Lung (tissue), 12 donors: Measurements from ENCODE around the gene SLC38A3. TPM values are rescaled to one million over a fixed set of nuclear protein-coding genes. Genes with fewer than 3 reads are reported as not detected.
A peak's percentile ranks its signal among the peaks of the same experiment; 100 is the strongest.
"Not testable (repeated sequence)": the region's sequence is repeated elsewhere in the genome, so short reads cannot be mapped to it uniquely, and the experiment has no call there.

ENCODE experiments used
- ATAC-seq: fragments of 200-7000 bp; cut with Tn5 transposase; one replicate; pipeline ENCODE4 v1.9.1; 2020; ENCODE audit warnings: moderate number of reproducible peaks; ENCODE audit not compliant: insufficient read depth, low FRiP score
- DNase-seq, 3 donors: peaks; one replicate each; pipeline ENCODE4 v3.0.0-alpha.2; 2013 to 2017
- H3K27ac ChIP-seq, 2 donors: one replicate each; pipeline ENCODE4 v1.5.1; 2013; ENCODE audit warnings: mild to moderate bottlenecking in 2 of 2, moderate library complexity in 2 of 2, control low read depth in 1 of 2, inconsistent platforms in 1 of 2, low read depth in 1 of 2, low read length in 1 of 2
- H3K27me3 ChIP-seq, 3 donors: one replicate each; pipeline ENCODE4 v1.5.1; 2013; ENCODE audit warnings: low read length in 2 of 3; ENCODE audit not compliant: control insufficient read depth in 3 of 3, insufficient read depth in 3 of 3
- H3K36me3 ChIP-seq, 4 donors: one replicate each; pipeline ENCODE4 v1.5.1; 2013; ENCODE audit warnings: low read length in 4 of 4, mild to moderate bottlenecking in 1 of 4, moderate library complexity in 1 of 4; ENCODE audit not compliant: control insufficient read depth in 4 of 4, insufficient read depth in 4 of 4
- H3K4me1 ChIP-seq, 5 donors: one replicate each; pipeline ENCODE4 v1.5.1; 2013; ENCODE audit warnings: low read length in 5 of 5, mild to moderate bottlenecking in 2 of 5, moderate library complexity in 1 of 5; ENCODE audit not compliant: control insufficient read depth in 5 of 5, insufficient read depth in 5 of 5
- H3K4me3 ChIP-seq: one replicate; pipeline ENCODE4 v1.5.1; 2013; ENCODE audit warnings: mild to moderate bottlenecking, control low read depth, moderate library complexity
- H3K9ac ChIP-seq, 2 donors: one replicate each; pipeline ENCODE4 v1.5.1; 2013; ENCODE audit warnings: low read length in 2 of 2, control low read depth in 1 of 2; ENCODE audit not compliant: insufficient read depth in 1 of 2
- H3K9me3 ChIP-seq, 4 donors: one replicate each; pipeline ENCODE4 v1.5.1; 2013; ENCODE audit warnings: low read length in 3 of 4, mild to moderate bottlenecking in 1 of 4, moderate library complexity in 1 of 4; ENCODE audit not compliant: control insufficient read depth in 4 of 4, insufficient read depth in 3 of 4
- CTCF ChIP-seq: IDR thresholded peaks from 2 replicates; pipeline ENCODE4 v1.5.1; 2012; ENCODE audit warnings: mild to moderate bottlenecking; ENCODE audit errors: control extremely low read depth, extremely low read depth
- WGBS, 2 donors: extraction: QIAGEN DNeasy Blood & Tissue Kit; methylation state at CpG; one replicate each; pipeline ENCODE4 v1.1.7; 2013; 5-methylcytosine and 5-hydroxymethylcytosine counted together
- polyA plus RNA-seq, 2 donors: library from polyadenylated mRNA; stranded (reverse); fragments of 200-250 nt; gene quantifications; one replicate each; pipeline ENCODE4 v1.2.1, GENCODE V29; 2013
- total RNA-seq, 2 donors: library from RNA; depleted of rRNA in 1 of 2; stranded (reverse); fragments of >200 nt in 1 of 2; gene quantifications; one replicate each; pipeline ENCODE4 v1.2.1, GENCODE V29; 2014 to 2021
- donor health status: control.
- donor health status: control.
- donor health status: Bipolar disorder and iron deficiency.
- donor health status: healthy.
- donor health status: DM: yes; HTN: yes; CAD: no.

SLC38A3 gene
- total and polyA plus RNA-seq, 4 donors = 0.08 to 4.3 (median 0.33) TPM

- DNase-seq = peak in 1 of 3 donors; percentile 58
- TF ChIP-seq CTCF = no peak
- H3K9ac ChIP-seq = peak overlapping the region in 1 of 2 donors; percentile 38
Measured at GRCh38 chr3:50226888-50227389, 21.9 kb downstream of the SLC38A3 start.

GRCh38 chr3:50227390-50228183, 22.5 kb downstream of the SLC38A3 start:
- 2 to 3% methylated on average over 38 to 51 of the region's 51 CpGs for WGBS, 2 donors
- Histone ChIP-seq H3K27ac (peak overlapping the region; percentile 75 to 90), H3K4me1 (peaks cover 0 to 18% (median 0%) of the 10 kb centered on the region in 5 donors), H3K27me3 (no peaks in the 10 kb centered on the region), H3K4me3 (peak overlapping the region; percentile 39), H3K9ac (peak overlapping the region in 1 of 2 donors; percentile 84), H3K9me3 (no peaks in the 10 kb centered on the region), H3K36me3 (no peaks in the 10 kb centered on the region)
- peak; percentile 90 for TF ChIP-seq CTCF
- peak; percentile 93 to 96 (median 94) for DNase-seq
- peak; percentile 94 for ATAC-seq

More at GRCh38 chr3:50226888-50227389, 21.9 kb downstream of the SLC38A3 start:
- Histone ChIP-seq H3K4me1 (peaks cover 0 to 18% (median 0%) of the 10 kb centered on the region in 5 donors), H3K36me3 (no peaks in the 10 kb centered on the region), H3K27me3 (no peaks in the 10 kb centered on the region), H3K9me3 (no peaks in the 10 kb centered on the region), H3K4me3 (peak overlapping the region; percentile 7), H3K27ac (peak overlapping the region; percentile 24 to 50)
- 0 to 1% methylated on average over 28 to 40 of the region's 40 CpGs for WGBS, 2 donors
- peak; percentile 7 for ATAC-seq

GRCh38 chr3:50228184-50228763, 23.2 kb downstream of the SLC38A3 start:
- H3K4me1 ChIP-seq = peaks cover 0 to 18% (median 0%) of the 10 kb centered on the region in 5 donors
- H3K27me3 ChIP-seq, H3K4me3 ChIP-seq, DNase-seq, ATAC-seq, H3K9me3 ChIP-seq, H3K36me3 ChIP-seq: not testable (repeated sequence)
- H3K27ac ChIP-seq = peak overlapping the region in 1 of 2 donors; percentile 90
- H3K9ac ChIP-seq = peak overlapping the region in 1 of 2 donors; percentile 84
- WGBS, 2 donors = 55 to 56% methylated on average over 15 of the region's 15 CpGs

GRCh38 chr3:50229490-50229889, 24.4 kb downstream of the SLC38A3 start:
- no peaks in the 10 kb centered on the region for H3K36me3 ChIP-seq
- no peaks in the 10 kb centered on the region for H3K27me3 ChIP-seq
- TF ChIP-seq CTCF = no peak
- peaks cover 0 to 18% (median 0%) of the 10 kb centered on the region in 5 donors for H3K4me1 ChIP-seq
- no peak overlapping the region for H3K27ac ChIP-seq
- ATAC-seq (no peak), DNase-seq (no peak)
- no peak overlapping the region for H3K9ac ChIP-seq
- H3K9me3 ChIP-seq = no peaks in the 10 kb centered on the region
- no peak overlapping the region for H3K4me3 ChIP-seq
- WGBS, 2 donors = 94 to 96% methylated on average over 3 of the region's 3 CpGs
